Thyroid gland (tissue), 4 donors: ENCODE measurements around the gene ARHGAP15. TPM values are rescaled to one million over a fixed set of nuclear protein-coding genes. Genes with fewer than 3 reads are reported as not detected.

Source experiments
- DNase-seq, 2 donors: peaks; one replicate each; pipeline ENCODE4 v3.0.0-alpha.2; 2019
- H3K27ac ChIP-seq, 3 donors: fragments of 200-600 bp; sonication (generic); 1 replicate in 2 of 3; 2 replicates in 1 of 3; pipeline ENCODE4 v1.5.1; 2016 to 2019; ENCODE audit warnings: mild to moderate bottlenecking in 1 of 3, moderate library complexity in 1 of 3
- H3K27me3 ChIP-seq: fragments of 200-600 bp; sonication (generic); one replicate; pipeline ENCODE4 v1.5.1; 2019
- H3K36me3 ChIP-seq, 2 donors: fragments of 200-600 bp; sonication (generic); one replicate each; pipeline ENCODE4 v1.5.1; 2016 to 2019
- H3K4me1 ChIP-seq, 2 donors: fragments of 200-600 bp; sonication (generic); one replicate each; pipeline ENCODE4 v1.5.1; 2017 to 2019
- H3K4me3 ChIP-seq, 3 donors: fragments of 200-600 bp; sonication (generic); replicated peaks in 1 of 3; 1 replicate in 2 of 3; 2 replicates in 1 of 3; pipeline ENCODE4 v1.5.1; 2016; ENCODE audit warnings: mild to moderate bottlenecking in 1 of 3
- H3K9me3 ChIP-seq: fragments of 200-600 bp; sonication (generic); one replicate; pipeline ENCODE4 v1.5.1; 2017
- CTCF ChIP-seq, 6 experiments: fragments of 200-600 bp in 3 of 6; fragments of 450-650 bp in 3 of 6; sonication (generic) in 3 of 6; IDR thresholded peaks; one replicate each; pipeline ENCODE4 v1.5.1; 2016 to 2019; ENCODE audit warnings: antibody characterized with exemption in 6 of 6, mild to moderate bottlenecking in 2 of 6, inconsistent platforms in 1 of 6, moderate library complexity in 1 of 6
- POLR2A ChIP-seq, 2 donors: fragments of 450-650 bp; IDR thresholded peaks; one replicate each; pipeline ENCODE4 v1.6.1; 2017; ENCODE audit warnings: antibody characterized with exemption in 2 of 2, mild to moderate bottlenecking in 2 of 2, moderate library complexity in 1 of 2
- WGBS, 2 donors: methylation state at CpG; one replicate each; pipeline ENCODE4 v1.1.5; 2017; 5-methylcytosine and 5-hydroxymethylcytosine counted together
- intact Hi-C: fragments of 100-400 bp; cut with DNase I; formaldehyde crosslinking; loops from one replicate; pipeline ENCODE4 v1.15.1; 2023
- total RNA-seq, 4 donors: library from RNA; depleted of rRNA; stranded (reverse); fragments of >200 nt; gene quantifications; one replicate each; pipeline ENCODE4 v1.2.3, GENCODE V29; 2016

The ARHGAP15 gene
- total RNA-seq, 4 donors from 2014 or later = 9.8 to 24.4 (median 11.9) TPM

GRCh38 chr2:143528021-143528420 is 398.8 kb downstream of the ARHGAP15 start:
- intact Hi-C loops = no loop called here
- DNase-seq = no peak

GRCh38 chr2:143529118-143529720 is 400.0 kb downstream of the ARHGAP15 start:
- Histone ChIP-seq H3K4me3 (no peak overlapping the region), H3K36me3 (no peaks in the 10 kb centered on the region), H3K27ac (no peak overlapping the region), H3K9me3 (no peaks in the 10 kb centered on the region), H3K27me3 (no peaks in the 10 kb centered on the region), H3K4me1 (no peaks in the 10 kb centered on the region)
- 96 to 98% methylated on average over 1 of the region's 1 CpG for WGBS, 2 donors
- intact Hi-C loops = no loop called here
- TF ChIP-seq POLR2A (IDR thresholded peaks at IDR 0.05) (no peak), CTCF (IDR thresholded peaks at IDR 0.05) (no peak)
- no peak for DNase-seq

More at GRCh38 chr2:143528021-143528420, 398.8 kb downstream of the ARHGAP15 start:
- no peaks in the 10 kb centered on the region for H3K27me3 ChIP-seq
- no peaks in the 10 kb centered on the region for H3K36me3 ChIP-seq
- H3K4me1 ChIP-seq = no peaks in the 10 kb centered on the region
- no peak for TF ChIP-seq CTCF (IDR thresholded peaks at IDR 0.05)
- no peak for TF ChIP-seq POLR2A (IDR thresholded peaks at IDR 0.05)
- H3K9me3 ChIP-seq = no peaks in the 10 kb centered on the region
- WGBS, 2 donors = 0 to 94% methylated on average over 1 of the region's 1 CpG
- no peak overlapping the region for H3K27ac ChIP-seq
- no peak overlapping the region for H3K4me3 ChIP-seq

DNA sequence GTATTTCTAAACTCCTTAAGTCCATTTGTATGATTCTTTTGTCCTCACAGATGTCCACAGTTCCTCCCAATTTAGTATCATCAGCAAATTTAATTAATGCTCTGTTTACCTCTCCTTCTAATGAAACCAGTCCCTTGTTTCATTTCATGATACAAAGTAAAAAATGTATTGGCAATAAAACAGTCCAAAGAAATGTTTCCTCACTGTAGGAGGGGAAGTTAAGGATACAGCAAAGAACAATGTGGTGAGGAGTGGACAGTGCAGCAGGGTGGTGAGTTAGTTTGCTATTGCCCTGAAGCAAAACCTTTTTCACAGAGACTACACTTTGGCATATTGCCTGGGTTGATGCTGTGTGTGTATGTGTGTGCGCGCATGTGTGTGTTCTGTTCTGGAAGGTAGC is 401.5 kb downstream of the ARHGAP15 start:
- no peak overlapping the region for H3K27ac ChIP-seq
- no peak for DNase-seq
- H3K9me3 ChIP-seq = no peaks in the 10 kb centered on the region
- H3K36me3 ChIP-seq = no peaks in the 10 kb centered on the region
- no peaks in the 10 kb centered on the region for H3K4me1 ChIP-seq
- intact Hi-C loops = no loop called here
- no peaks in the 10 kb centered on the region for H3K27me3 ChIP-seq
- no peak overlapping the region for H3K4me3 ChIP-seq
- no peak for TF ChIP-seq POLR2A (IDR thresholded peaks at IDR 0.05)
- no peak for TF ChIP-seq CTCF (IDR thresholded peaks at IDR 0.05)
- WGBS, 2 donors = 49 to 76% methylated on average over 2 of the region's 2 CpGs

- Histone ChIP-seq H3K4me1 (no peaks in the 10 kb centered on the region), H3K36me3 (no peaks in the 10 kb centered on the region), H3K27ac (no peak overlapping the region), H3K9me3 (no peaks in the 10 kb centered on the region), H3K4me3 (no peak overlapping the region), H3K27me3 (no peaks in the 10 kb centered on the region)
- intact Hi-C loops = no loop called here
- TF ChIP-seq POLR2A (IDR thresholded peaks at IDR 0.05) (no peak), CTCF (IDR thresholded peaks at IDR 0.05) (no peak)
- no peak for DNase-seq
Measured at GRCh38 chr2:143532061-143532460, 402.8 kb downstream of the ARHGAP15 start.

- DNase-seq = no peak
- 86% methylated on average over 4 of the region's 4 CpGs for WGBS, 2 donors
- TF ChIP-seq POLR2A (IDR thresholded peaks at IDR 0.05) (no peak), CTCF (IDR thresholded peaks at IDR 0.05) (no peak)
Measured at GRCh38 chr2:143533846-143534245, 404.6 kb downstream of the ARHGAP15 start.

More at GRCh38 chr2:143533846-143534245, 404.6 kb downstream of the ARHGAP15 start:
- no peaks in the 10 kb centered on the region for H3K9me3 ChIP-seq
- H3K36me3 ChIP-seq = no peaks in the 10 kb centered on the region
- intact Hi-C loops = no loop called here
- no peak overlapping the region for H3K27ac ChIP-seq
- no peaks in the 10 kb centered on the region for H3K4me1 ChIP-seq
- H3K27me3 ChIP-seq = no peaks in the 10 kb centered on the region
- no peak overlapping the region for H3K4me3 ChIP-seq
